AG04449 (cell line): ENCODE data around the gene BAX.
"Not testable (repeated sequence)": the region's sequence is repeated elsewhere in the genome, so short reads cannot be mapped to it uniquely, and the experiment has no call there.

Experiments
- CTCF ChIA-PET: fragments of 350-600 bp; formaldehyde crosslinking; extraction: SDS; loops from one replicate; lab custom pipeline; 2021; ENCODE audit warnings: antibody characterized with exemption; lab: Yijun Ruan, JAX
- POLR2A ChIA-PET: fragments of 400-600, 350-600 bp; formaldehyde crosslinking; extraction: SDS; loops from one replicate; lab custom pipeline; 2020; ENCODE audit warnings: antibody characterized with exemption, inconsistent platforms; lab: Yijun Ruan, JAX
- DNase-seq: peaks from one replicate; pipeline ENCODE4 v3.0.0-alpha.2; 2010; ENCODE audit warnings: low read depth, low spot score
- H3K4me3 ChIP-seq: 2 replicates; pipeline ENCODE4 v1.5.1; 2011; ENCODE audit warnings: low read depth, mild to moderate bottlenecking, control low read depth, low read length
- TF ChIP-seq, protein P1 (sequence below): IDR thresholded peaks from one replicate; pipeline ENCODE4 v1.5.1; 2011; ENCODE audit warnings: mild to moderate bottlenecking, moderate library complexity, low read length, control low read depth, inconsistent platforms; ENCODE audit not compliant: insufficient read depth; ENCODE audit errors: missing control alignments

BAX gene

DNA sequence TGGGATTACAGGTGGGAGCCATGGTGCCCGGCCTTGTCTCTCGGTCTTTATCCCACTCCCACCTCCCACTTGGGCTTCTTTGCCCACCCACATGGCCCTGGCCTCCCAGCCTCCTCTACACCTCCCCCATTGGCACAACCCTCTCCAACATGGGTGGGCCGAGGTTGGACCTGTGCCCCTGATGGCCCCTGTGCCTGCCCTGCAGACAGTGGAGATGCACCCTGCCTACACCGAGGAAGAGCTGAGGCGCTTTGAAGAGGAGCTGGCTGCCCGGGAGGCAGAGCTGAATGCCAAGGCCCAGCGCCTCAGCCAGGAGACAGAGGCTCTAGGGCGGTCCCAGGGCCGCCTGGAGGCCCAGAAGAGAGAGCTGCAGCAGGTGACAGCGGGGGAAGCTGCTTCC, 33.7 kb upstream of the BAX start:
- ChIA-PET POLR2A (interaction anchor here (1.4 kb wide), 1 partner anchor 49 kb away, joined by 3 read pairs; the partner anchor contains the start of gene PPP1R15A), CTCF (no interaction called here)
- TF ChIP-seq, protein P1, sequence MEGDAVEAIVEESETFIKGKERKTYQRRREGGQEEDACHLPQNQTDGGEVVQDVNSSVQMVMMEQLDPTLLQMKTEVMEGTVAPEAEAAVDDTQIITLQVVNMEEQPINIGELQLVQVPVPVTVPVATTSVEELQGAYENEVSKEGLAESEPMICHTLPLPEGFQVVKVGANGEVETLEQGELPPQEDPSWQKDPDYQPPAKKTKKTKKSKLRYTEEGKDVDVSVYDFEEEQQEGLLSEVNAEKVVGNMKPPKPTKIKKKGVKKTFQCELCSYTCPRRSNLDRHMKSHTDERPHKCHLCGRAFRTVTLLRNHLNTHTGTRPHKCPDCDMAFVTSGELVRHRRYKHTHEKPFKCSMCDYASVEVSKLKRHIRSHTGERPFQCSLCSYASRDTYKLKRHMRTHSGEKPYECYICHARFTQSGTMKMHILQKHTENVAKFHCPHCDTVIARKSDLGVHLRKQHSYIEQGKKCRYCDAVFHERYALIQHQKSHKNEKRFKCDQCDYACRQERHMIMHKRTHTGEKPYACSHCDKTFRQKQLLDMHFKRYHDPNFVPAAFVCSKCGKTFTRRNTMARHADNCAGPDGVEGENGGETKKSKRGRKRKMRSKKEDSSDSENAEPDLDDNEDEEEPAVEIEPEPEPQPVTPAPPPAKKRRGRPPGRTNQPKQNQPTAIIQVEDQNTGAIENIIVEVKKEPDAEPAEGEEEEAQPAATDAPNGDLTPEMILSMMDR = no peak
- no peak overlapping the region for H3K4me3 ChIP-seq
- no peak for DNase-seq

DNA sequence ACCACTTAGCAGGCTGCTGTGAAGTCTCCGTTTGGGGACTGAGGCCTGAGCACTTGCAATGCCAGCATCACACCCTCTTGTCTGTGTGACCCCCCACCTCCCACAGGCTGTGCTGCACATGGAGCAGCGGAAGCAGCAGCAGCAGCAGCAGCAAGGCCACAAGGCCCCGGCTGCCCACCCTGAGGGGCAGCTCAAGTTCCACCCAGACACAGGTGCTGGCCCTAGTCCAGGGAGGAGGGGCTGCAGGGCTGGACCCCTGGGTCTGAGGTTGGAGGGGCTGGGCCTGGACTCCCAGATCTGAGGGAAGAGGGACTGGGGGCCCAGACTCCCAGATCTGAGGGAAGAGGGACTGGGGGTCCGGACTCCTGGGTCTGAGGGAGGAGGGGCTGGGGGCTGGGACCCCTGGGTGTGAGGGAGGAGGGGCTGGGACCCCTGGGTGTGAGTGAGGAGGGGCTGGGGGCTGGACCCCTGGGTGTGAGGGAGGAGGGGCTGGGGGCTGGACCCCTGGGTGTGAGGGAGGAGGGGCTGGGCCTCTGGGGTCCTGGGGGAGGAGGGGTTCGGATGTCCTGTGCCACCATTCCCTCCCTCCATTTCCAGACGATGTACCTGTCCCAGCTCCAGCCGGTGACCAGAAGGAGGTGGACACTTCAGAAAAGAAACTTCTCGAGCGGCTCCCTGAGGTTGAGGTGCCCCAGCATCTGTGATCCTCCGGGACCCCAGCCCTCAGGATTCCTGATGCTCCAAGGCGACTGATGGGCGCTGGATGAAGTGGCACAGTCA, 32.8 kb upstream of the BAX start:
- ChIA-PET POLR2A (no interaction called here), CTCF (no interaction called here)
- H3K4me3 ChIP-seq = no peak overlapping the region
- TF ChIP-seq, protein P1 = no peak
- DNase-seq = no peak

DNA sequence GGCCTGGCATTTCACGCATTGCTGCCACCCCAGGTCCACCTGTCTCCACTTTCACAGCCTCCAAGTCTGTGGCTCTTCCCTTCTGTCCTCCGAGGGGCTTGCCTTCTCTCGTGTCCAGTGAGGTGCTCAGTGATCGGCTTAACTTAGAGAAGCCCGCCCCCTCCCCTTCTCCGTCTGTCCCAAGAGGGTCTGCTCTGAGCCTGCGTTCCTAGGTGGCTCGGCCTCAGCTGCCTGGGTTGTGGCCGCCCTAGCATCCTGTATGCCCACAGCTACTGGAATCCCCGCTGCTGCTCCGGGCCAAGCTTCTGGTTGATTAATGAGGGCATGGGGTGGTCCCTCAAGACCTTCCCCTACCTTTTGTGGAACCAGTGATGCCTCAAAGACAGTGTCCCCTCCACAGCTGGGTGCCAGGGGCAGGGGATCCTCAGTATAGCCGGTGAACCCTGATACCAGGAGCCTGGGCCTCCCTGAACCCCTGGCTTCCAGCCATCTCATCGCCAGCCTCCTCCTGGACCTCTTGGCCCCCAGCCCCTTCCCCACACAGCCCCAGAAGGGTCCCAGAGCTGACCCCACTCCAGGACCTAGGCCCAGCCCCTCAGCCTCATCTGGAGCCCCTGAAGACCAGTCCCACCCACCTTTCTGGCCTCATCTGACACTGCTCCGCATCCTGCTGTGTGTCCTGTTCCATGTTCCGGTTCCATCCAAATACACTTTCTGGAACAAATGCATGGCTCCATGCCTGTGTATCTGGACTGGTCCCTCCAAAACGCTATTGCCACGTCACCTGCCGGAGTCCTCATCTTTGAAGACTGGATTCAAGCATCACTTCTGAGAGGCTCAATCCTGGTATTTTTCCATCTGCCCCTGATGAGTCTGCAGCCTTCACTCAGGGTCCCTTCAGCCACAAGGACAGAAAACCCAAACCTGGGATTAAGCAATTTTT, 31.9 kb upstream of the BAX start:
- TF ChIP-seq, protein P1 = no peak
- CTCF ChIA-PET = interaction anchor here (1.5 kb wide), 1 partner anchor 70 kb away, joined by 3 read pairs; the partner anchor contains the start of genes GYS1 and RUVBL2
- no peak for DNase-seq
- POLR2A ChIA-PET = no interaction called here
- H3K4me3 ChIP-seq = no peak overlapping the region

DNA sequence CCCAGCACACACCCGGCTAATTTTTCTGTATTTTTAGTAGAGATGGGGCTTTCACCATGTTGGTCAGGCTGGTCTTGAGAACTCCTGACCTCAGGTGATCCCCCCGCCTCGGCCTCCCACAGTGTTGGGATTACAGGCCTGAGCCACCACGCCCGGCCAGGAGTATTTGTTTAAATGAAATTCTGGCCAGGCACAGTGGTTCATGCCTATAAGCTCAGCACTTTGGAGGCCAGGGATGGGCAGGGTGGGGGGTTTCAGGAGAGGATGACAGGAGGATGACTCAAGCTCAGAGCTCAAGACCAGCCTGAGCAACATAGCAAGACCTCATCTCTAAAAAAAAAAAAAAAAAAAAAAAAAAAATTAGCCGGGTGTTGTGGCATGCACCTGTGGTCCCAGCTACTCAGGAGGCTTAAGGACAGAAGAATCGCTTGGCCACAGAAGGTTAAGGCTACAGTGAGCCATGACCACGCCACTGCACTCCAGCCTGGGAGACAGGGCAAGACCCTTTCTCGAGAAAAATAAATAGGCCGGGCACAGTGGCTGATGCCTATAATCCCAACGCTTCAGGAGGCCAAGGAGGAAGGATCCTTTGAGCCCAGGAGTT, 29.3 kb upstream of the BAX start:
- POLR2A ChIA-PET = interaction anchor here (0.5 to 2.1 kb wide), 10 partner anchors 21 to 51 kb away, joined by 3 to 9 read pairs (median 4); partner anchors contain the start of genes BAX and NUCB1
- DNase-seq = peak; percentile 73
- H3K4me3 ChIP-seq = no peak overlapping the region
- CTCF ChIA-PET = interaction anchor here (1.1 kb wide), 1 partner anchor 45 kb away, joined by 3 read pairs; no protein-coding TSS in a partner anchor
- TF ChIP-seq, protein P1 = no peak

DNA sequence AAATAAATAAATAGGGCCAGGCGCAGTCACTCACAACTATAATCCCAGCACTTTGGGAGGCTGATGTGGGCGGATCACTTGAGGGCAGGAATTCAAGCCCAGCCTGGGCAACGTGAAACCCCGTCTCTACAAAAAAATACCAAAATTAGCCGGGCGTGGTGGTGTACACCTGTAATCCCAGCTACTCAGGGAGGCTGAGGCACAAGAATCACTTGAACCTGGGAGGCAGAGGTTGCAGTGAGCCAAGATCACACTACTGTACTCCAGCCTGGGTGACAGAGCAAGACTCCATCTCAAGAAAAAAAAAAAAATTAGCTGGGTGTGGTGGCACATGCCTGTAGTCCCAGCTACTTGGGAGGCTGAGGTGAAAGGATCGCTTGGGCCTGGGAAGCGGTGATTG, 28.8 kb upstream of the BAX start:
- CTCF ChIA-PET, DNase-seq, H3K4me3 ChIP-seq: not testable (repeated sequence)
- POLR2A ChIA-PET = interaction anchor here (1.2 to 2.1 kb wide), 7 partner anchors 25 to 52 kb away, joined by 3 to 9 read pairs (median 5); partner anchors contain the start of gene NUCB1

DNA sequence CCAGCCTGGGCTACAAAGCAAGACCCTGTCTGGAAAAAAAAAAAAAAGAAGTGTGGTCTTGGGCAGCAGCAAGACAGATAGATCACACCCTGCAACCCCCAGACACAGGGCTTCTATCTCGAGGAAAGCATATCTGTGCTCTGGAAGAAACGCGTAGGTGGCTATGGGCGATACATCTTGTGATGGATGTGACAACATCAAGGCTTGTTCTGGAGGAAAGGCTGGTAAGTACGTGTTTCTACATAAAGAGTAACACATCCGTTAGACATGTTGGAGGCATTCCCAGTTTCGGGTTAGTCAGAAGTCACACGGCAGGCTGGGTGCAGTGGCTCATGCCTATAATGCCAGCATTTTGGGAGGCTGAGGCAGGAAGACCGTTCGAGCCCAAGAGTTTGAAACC, 27.8 kb upstream of the BAX start:
- peak; percentile 92 for DNase-seq
- TF ChIP-seq, protein P1 = no peak
- no peak overlapping the region for H3K4me3 ChIP-seq
- CTCF ChIA-PET = no interaction called here
- POLR2A ChIA-PET = interaction anchor here (0.7 kb wide), 1 partner anchor 44 kb away, joined by 3 read pairs; no protein-coding TSS in a partner anchor

DNA sequence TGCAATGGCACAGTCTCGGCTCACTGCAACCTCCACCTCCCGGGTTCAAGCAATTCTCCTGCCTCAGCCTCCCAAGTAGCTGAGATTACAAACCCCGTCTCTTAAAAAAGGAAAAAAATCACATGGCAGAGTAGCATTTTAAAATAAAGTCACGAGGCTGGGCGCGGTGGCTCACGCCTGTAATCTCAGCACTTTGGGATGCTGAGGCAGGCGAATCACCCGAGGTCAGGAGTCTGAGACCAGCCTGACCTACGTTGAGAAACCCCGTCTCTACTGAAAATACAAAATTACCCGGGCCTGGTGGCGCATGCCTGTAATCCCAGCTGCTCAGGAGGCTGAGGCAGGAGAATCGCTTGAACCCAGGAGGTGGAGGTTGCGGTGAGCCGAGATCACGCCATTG, 27.0 kb upstream of the BAX start:
- CTCF ChIA-PET, DNase-seq, H3K4me3 ChIP-seq: not testable (repeated sequence)
- POLR2A ChIA-PET = interaction anchor here (0.7 kb wide), 1 partner anchor 45 kb away, joined by 3 read pairs; no protein-coding TSS in a partner anchor
